Measurements from ENCODE around the gene MGA.

DNA sequence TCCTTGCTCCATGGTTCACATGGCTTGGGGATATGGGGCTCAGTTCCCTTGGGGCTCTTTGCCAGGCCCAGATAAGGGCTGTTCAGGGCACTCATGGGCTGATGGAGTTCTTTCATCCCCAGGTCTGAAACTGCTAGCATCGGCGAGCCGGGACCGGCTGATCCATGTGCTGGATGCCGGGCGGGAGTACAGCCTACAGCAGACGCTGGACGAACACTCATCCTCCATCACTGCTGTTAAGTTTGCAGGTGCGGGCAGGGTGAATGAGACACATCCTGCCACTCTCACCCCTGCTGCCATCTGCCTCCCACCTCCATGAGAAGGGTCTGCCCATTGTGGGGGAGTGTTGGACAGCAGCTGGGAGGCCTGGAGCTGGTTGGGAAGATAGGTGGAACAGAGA, 156.6 kb downstream of the MGA start:
- TF ChIP-seq, protein P1, sequence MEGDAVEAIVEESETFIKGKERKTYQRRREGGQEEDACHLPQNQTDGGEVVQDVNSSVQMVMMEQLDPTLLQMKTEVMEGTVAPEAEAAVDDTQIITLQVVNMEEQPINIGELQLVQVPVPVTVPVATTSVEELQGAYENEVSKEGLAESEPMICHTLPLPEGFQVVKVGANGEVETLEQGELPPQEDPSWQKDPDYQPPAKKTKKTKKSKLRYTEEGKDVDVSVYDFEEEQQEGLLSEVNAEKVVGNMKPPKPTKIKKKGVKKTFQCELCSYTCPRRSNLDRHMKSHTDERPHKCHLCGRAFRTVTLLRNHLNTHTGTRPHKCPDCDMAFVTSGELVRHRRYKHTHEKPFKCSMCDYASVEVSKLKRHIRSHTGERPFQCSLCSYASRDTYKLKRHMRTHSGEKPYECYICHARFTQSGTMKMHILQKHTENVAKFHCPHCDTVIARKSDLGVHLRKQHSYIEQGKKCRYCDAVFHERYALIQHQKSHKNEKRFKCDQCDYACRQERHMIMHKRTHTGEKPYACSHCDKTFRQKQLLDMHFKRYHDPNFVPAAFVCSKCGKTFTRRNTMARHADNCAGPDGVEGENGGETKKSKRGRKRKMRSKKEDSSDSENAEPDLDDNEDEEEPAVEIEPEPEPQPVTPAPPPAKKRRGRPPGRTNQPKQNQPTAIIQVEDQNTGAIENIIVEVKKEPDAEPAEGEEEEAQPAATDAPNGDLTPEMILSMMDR (IDR thresholded peaks at IDR 0.05; ENCODE audit: insufficient read depth, low read length, poor library complexity, severe bottlenecking), result no peak
- TF ChIP-seq EZH2phosphoT487 (conservative IDR thresholded peaks at IDR 0.05; ENCODE audit: low read length), result no peak

All from SU-DHL-6 (cell line).